WTC11 (cell line): ENCODE data around the gene FOXI1. TPM values are rescaled to one million over a fixed set of nuclear protein-coding genes. Genes with fewer than 3 reads are reported as not detected.

ENCODE experiments used
- ATAC-seq: fragments of 200-7000 bp; cut with Tn5 transposase; 2 replicates; pipeline ENCODE4 v1.10.0; 2021; ENCODE audit warnings: mild to moderate bottlenecking, moderate library complexity
- CTCF ChIA-PET: fragments of 300-600 bp; sonication (Branson Sonifier 250); formaldehyde crosslinking; loops from one replicate; lab custom pipeline; 2021; ENCODE audit warnings: antibody characterized with exemption; lab: Charles Lee
- POLR2A ChIA-PET: fragments of 350-600 bp; sonication (Branson Sonifier 250); formaldehyde crosslinking; loops from one replicate; lab custom pipeline; 2021; ENCODE audit warnings: antibody characterized with exemption; lab: Charles Lee
- DNase-seq: peaks from one replicate; pipeline ENCODE4 v3.0.0; 2021; ENCODE audit warnings: low spot score
- H3K27ac Mint-ChIP-seq: 2 replicates; pipeline ENCODE4 v1.8.0; 2021; ENCODE audit warnings: mixed read lengths
- H3K27me3 Mint-ChIP-seq: 2 replicates; pipeline ENCODE4 v1.8.0; 2021; ENCODE audit warnings: low read depth, mild to moderate bottlenecking, moderate library complexity, mixed read lengths
- H3K36me3 Mint-ChIP-seq: 2 replicates; pipeline ENCODE4 v1.8.0; 2021; ENCODE audit warnings: mixed read lengths
- H3K4me1 Mint-ChIP-seq: 2 replicates; pipeline ENCODE4 v1.8.0; 2022; ENCODE audit warnings: mixed read lengths
- H3K4me3 Mint-ChIP-seq: 2 replicates; pipeline ENCODE4 v1.8.0; 2021; ENCODE audit warnings: mild to moderate bottlenecking, moderate library complexity, mixed read lengths
- H3K9me3 Mint-ChIP-seq: 2 replicates; pipeline ENCODE4 v1.8.0; 2021; ENCODE audit warnings: mixed read lengths
- ATF3 ChIP-seq: sonication (generic); formaldehyde crosslinking; conservative IDR thresholded peaks from 2 replicates; pipeline ENCODE4 v1.8.1; 2022; ENCODE audit warnings: mild to moderate bottlenecking, missing genetic modification reagents
- ATF6 ChIP-seq: sonication (generic); formaldehyde crosslinking; IDR thresholded peaks from 2 replicates; pipeline ENCODE4 v1.8.1; 2023; ENCODE audit warnings: mild to moderate bottlenecking, missing genetic modification reagents
- CDX4 ChIP-seq: fragments of 250-450 bp; sonication (Bioruptor Pico); IDR thresholded peaks from 2 replicates; pipeline ENCODE4 v1.9.0; 2021; ENCODE audit warnings: moderate library complexity, mild to moderate bottlenecking, inconsistent platforms, borderline replicate concordance
- CREB1 ChIP-seq: sonication (generic); formaldehyde crosslinking; IDR thresholded peaks from 2 replicates; pipeline ENCODE4 v1.8.0; 2023; ENCODE audit warnings: mild to moderate bottlenecking, missing genetic modification reagents
- E2F4 ChIP-seq: sonication (generic); formaldehyde crosslinking; IDR thresholded peaks from 2 replicates; pipeline ENCODE4 v1.8.1; 2022; ENCODE audit warnings: low read depth, mild to moderate bottlenecking, moderate library complexity, missing genetic modification reagents, borderline replicate concordance
- E2F5 ChIP-seq: sonication (generic); formaldehyde crosslinking; IDR thresholded peaks from 2 replicates; pipeline ENCODE4 v1.8.1; 2022; ENCODE audit warnings: mild to moderate bottlenecking, moderate library complexity, missing genetic modification reagents
- EMX1 ChIP-seq: fragments of 250-450 bp; sonication (Bioruptor Pico); IDR thresholded peaks from 2 replicates; pipeline ENCODE4 v1.8.0; 2021; ENCODE audit warnings: mild to moderate bottlenecking
- ESRRA ChIP-seq: sonication (generic); formaldehyde crosslinking; IDR thresholded peaks from 2 replicates; pipeline ENCODE4 v1.8.1; 2022; ENCODE audit warnings: mild to moderate bottlenecking, missing genetic modification reagents, borderline replicate concordance
- FOXJ3 ChIP-seq: sonication (generic); formaldehyde crosslinking; IDR thresholded peaks from 2 replicates; pipeline ENCODE4 v1.9.0; 2021; ENCODE audit warnings: missing genetic modification reagents, mild to moderate bottlenecking, borderline replicate concordance
- FOXP1 ChIP-seq: sonication (generic); formaldehyde crosslinking; IDR thresholded peaks from 2 replicates; pipeline ENCODE4 v1.8.0; 2022; ENCODE audit warnings: missing genetic modification reagents, mild to moderate bottlenecking, moderate library complexity, borderline replicate concordance
- GRHL2 ChIP-seq: fragments of 250-450 bp; sonication (Bioruptor Pico); IDR thresholded peaks from 2 replicates; pipeline ENCODE4 v1.8.0; 2022; ENCODE audit warnings: mild to moderate bottlenecking, moderate library complexity; ENCODE audit not compliant: insufficient replicate concordance, severe bottlenecking
- HMGA2 ChIP-seq: fragments of 250-450 bp; sonication (Bioruptor Pico); IDR thresholded peaks from 2 replicates; pipeline ENCODE4 v1.4.0; 2021; ENCODE audit warnings: mild to moderate bottlenecking, moderate library complexity
- KAT7 ChIP-seq: sonication (generic); formaldehyde crosslinking; IDR thresholded peaks from 2 replicates; pipeline ENCODE4 v1.8.1; 2023; ENCODE audit warnings: missing genetic modification reagents, mild to moderate bottlenecking, borderline replicate concordance
- MLX ChIP-seq: sonication (generic); formaldehyde crosslinking; IDR thresholded peaks from 2 replicates; pipeline ENCODE4 v1.8.1; 2023; ENCODE audit warnings: mild to moderate bottlenecking, missing genetic modification reagents, moderate library complexity
- NFATC4 ChIP-seq: fragments of 250-450 bp; sonication (Bioruptor Pico); IDR thresholded peaks from 2 replicates; pipeline ENCODE4 v1.9.0; 2021; ENCODE audit warnings: mild to moderate bottlenecking
- NFYB ChIP-seq: sonication (generic); formaldehyde crosslinking; conservative IDR thresholded peaks from 2 replicates; pipeline ENCODE4 v1.8.0; 2022; ENCODE audit warnings: low read depth, missing genetic modification reagents
- NR1H2 ChIP-seq: sonication (generic); formaldehyde crosslinking; IDR thresholded peaks from 2 replicates; pipeline ENCODE4 v1.9.0; 2021; ENCODE audit warnings: mild to moderate bottlenecking, moderate library complexity, missing genetic modification reagents
- RELA ChIP-seq: sonication (generic); formaldehyde crosslinking; IDR thresholded peaks from 2 replicates; pipeline ENCODE4 v1.8.1; 2022; ENCODE audit warnings: missing genetic modification reagents, mild to moderate bottlenecking, borderline replicate concordance
- RORB ChIP-seq: fragments of 250-450 bp; sonication (Bioruptor Pico); IDR thresholded peaks from 2 replicates; pipeline ENCODE4 v1.9.0; 2021; ENCODE audit warnings: mild to moderate bottlenecking
- TCF7 ChIP-seq: sonication (generic); formaldehyde crosslinking; IDR thresholded peaks from 2 replicates; pipeline ENCODE4 v1.8.0; 2022; ENCODE audit warnings: mild to moderate bottlenecking, low read depth, missing genetic modification reagents, moderate library complexity
- USF1 ChIP-seq: sonication (generic); formaldehyde crosslinking; IDR thresholded peaks from 2 replicates; pipeline ENCODE4 v1.8.0; 2022; ENCODE audit warnings: mild to moderate bottlenecking, missing genetic modification reagents
- ZNF121 ChIP-seq: sonication (generic); formaldehyde crosslinking; IDR thresholded peaks from 2 replicates; pipeline ENCODE4 v1.8.0; 2023; ENCODE audit warnings: missing genetic modification reagents
- ZNF138 ChIP-seq: sonication (generic); formaldehyde crosslinking; conservative IDR thresholded peaks from 2 replicates; pipeline ENCODE4 v1.8.1; 2022; ENCODE audit warnings: mild to moderate bottlenecking, moderate library complexity, missing genetic modification reagents
- ZNF232 ChIP-seq: sonication (generic); formaldehyde crosslinking; IDR thresholded peaks from 2 replicates; pipeline ENCODE4 v1.8.0; 2022; ENCODE audit warnings: mild to moderate bottlenecking, missing genetic modification reagents
- ZNF416 ChIP-seq: fragments of 250-450 bp; sonication (Bioruptor Pico); IDR thresholded peaks from 2 replicates; pipeline ENCODE4 v1.9.0; 2021; ENCODE audit warnings: mild to moderate bottlenecking, inconsistent platforms
- ZNF532 ChIP-seq: fragments of 250-450 bp; sonication (Bioruptor Pico); IDR thresholded peaks from 2 replicates; pipeline ENCODE4 v1.9.0; 2021; ENCODE audit warnings: mild to moderate bottlenecking, borderline replicate concordance
- total RNA-seq: library from RNA; stranded (reverse); gene quantifications from 3 replicates; pipeline ENCODE4 v1.2.3, GENCODE V29; 2021

The FOXI1 gene
- total RNA-seq, 1 experiment from 2014 or later: not detected

- ChIA-PET POLR2A (no interaction called here), CTCF (interaction anchor here (0.7 to 1.5 kb wide), 3 partner anchors 8 to 138 kb away, joined by 3 to 5 read pairs (median 4); partner anchors contain the start of gene INSYN2B)
- Mint-ChIP-seq H3K4me3 (no peak overlapping the region), H3K27me3 (no peaks in the 10 kb centered on the region; the same call in 1 of the 2 replicates), H3K27ac (no peak overlapping the region), H3K9me3 (no peaks in the 10 kb centered on the region), H3K36me3 (no peaks in the 10 kb centered on the region)
- no peak for DNase-seq
- ATAC-seq: no peak
- TF ChIP-seq FOXJ3 (CRISPR knock-in tag): no peak
- TF ChIP-seq FOXP1 (CRISPR knock-in tag): no peak
- TF ChIP-seq NFATC4 (CRISPR knock-in tag): no peak
- no peak for TF ChIP-seq ESRRA (CRISPR knock-in tag)
- TF ChIP-seq RELA (CRISPR knock-in tag): no peak
- no peak for TF ChIP-seq ZNF232 (CRISPR knock-in tag)
- TF ChIP-seq MLX (CRISPR knock-in tag): no peak
- TF ChIP-seq ATF6 (CRISPR knock-in tag): no peak
- no peak for TF ChIP-seq HMGA2 (CRISPR knock-in tag)
- no peak for TF ChIP-seq GRHL2 (CRISPR knock-in tag)
- TF ChIP-seq E2F5 (CRISPR knock-in tag): no peak
- TF ChIP-seq ZNF532: no peak
- no peak for TF ChIP-seq TCF7 (CRISPR knock-in tag)
- no peak for TF ChIP-seq CDX4 (CRISPR knock-in tag)
- TF ChIP-seq, all 79 proteins: peak for 0
- no peaks in the 10 kb centered on the region for H3K4me1 Mint-ChIP-seq
Observed at GRCh38 chr5:170078458-170078857, 27.2 kb upstream of the FOXI1 start.

- H3K4me3 Mint-ChIP-seq: no peak overlapping the region
- ATAC-seq (no peak), DNase-seq (no peak)
- H3K9me3 Mint-ChIP-seq: no peaks in the 10 kb centered on the region
- H3K27ac Mint-ChIP-seq: no peak overlapping the region
- POLR2A ChIA-PET: no interaction called here
- no peaks in the 10 kb centered on the region; the same call in 1 of the 2 replicates for H3K27me3 Mint-ChIP-seq
- CTCF ChIA-PET: interaction anchor here (0.8 to 1.5 kb wide), 2 partner anchors 8 to 98 kb away, joined by 4 to 5 read pairs; partner anchors contain the start of gene INSYN2B
- H3K36me3 Mint-ChIP-seq: no peaks in the 10 kb centered on the region
- no peaks in the 10 kb centered on the region for H3K4me1 Mint-ChIP-seq
- TF ChIP-seq RORB (CRISPR knock-in tag) (no peak), FOXJ3 (CRISPR knock-in tag) (no peak), USF1 (CRISPR knock-in tag) (no peak), ZNF138 (CRISPR knock-in tag) (no peak), NFYB (CRISPR knock-in tag) (no peak), CREB1 (no peak), ZNF416 (CRISPR knock-in tag) (no peak), ZNF121 (CRISPR knock-in tag) (no peak), EMX1 (no peak), ATF3 (CRISPR knock-in tag) (no peak), KAT7 (CRISPR knock-in tag) (no peak), E2F4 (CRISPR knock-in tag) (no peak), NR1H2 (no peak)
Observed at GRCh38 chr5:170078931-170079330, 26.8 kb upstream of the FOXI1 start.
